CD14-positive monocyte (primary cell): ENCODE measurements around the gene DDX39A. TPM values are rescaled to one million over a fixed set of nuclear protein-coding genes. Genes with fewer than 3 reads are reported as not detected.

Experiments
- DNase-seq, 3 donors: peaks; one replicate each; pipeline ENCODE4 v3.0.0-alpha.2; 2011 to 2022
- H2AFZ ChIP-seq: 2 replicates; pipeline ENCODE4 v1.6.0; 2012; ENCODE audit warnings: mild to moderate bottlenecking, low read depth, low read length, inconsistent platforms; ENCODE audit not compliant: insufficient read depth, poor library complexity, severe bottlenecking
- H3K27ac ChIP-seq, 2 donors: 1 replicate in 1 of 2; 2 replicates in 1 of 2; pipeline ENCODE4 v1.5.1; 2012 to 2013; ENCODE audit warnings: low read length in 2 of 2, control low read depth in 1 of 2, inconsistent platforms in 1 of 2, low read depth in 1 of 2, mild to moderate bottlenecking in 1 of 2
- H3K27me3 ChIP-seq, 2 donors: one replicate each; pipeline versions ENCODE4 v1.6.0 to v1.6.1; 2011 to 2013; ENCODE audit warnings: low read length in 2 of 2; ENCODE audit not compliant: control insufficient read depth in 2 of 2, insufficient read depth in 2 of 2
- H3K36me3 ChIP-seq, 2 donors: replicated peaks in 1 of 2; 1 replicate in 1 of 2; 2 replicates in 1 of 2; pipeline versions ENCODE4 v1.5.1 to v1.6.1; 2012 to 2013; ENCODE audit warnings: low read length in 2 of 2, control low read depth in 1 of 2, inconsistent platforms in 1 of 2, mild to moderate bottlenecking in 1 of 2; ENCODE audit not compliant: insufficient read depth in 2 of 2, control insufficient read depth in 1 of 2
- H3K4me1 ChIP-seq, 2 donors: 1 replicate in 1 of 2; 2 replicates in 1 of 2; pipeline versions ENCODE4 v1.5.1 to v1.6.1; 2012 to 2013; ENCODE audit warnings: low read length in 2 of 2, control low read depth in 1 of 2, inconsistent platforms in 1 of 2, mild to moderate bottlenecking in 1 of 2, moderate library complexity in 1 of 2; ENCODE audit not compliant: insufficient read depth in 2 of 2, control insufficient read depth in 1 of 2
- H3K4me2 ChIP-seq: replicated peaks from 2 replicates; pipeline ENCODE3; 2012; ENCODE audit warnings: low read length, moderate library complexity, mild to moderate bottlenecking; ENCODE audit not compliant: poor library complexity, severe bottlenecking; ENCODE audit errors: extremely low read depth
- H3K4me3 ChIP-seq, 3 experiments: fragments of 200-600 bp in 1 of 3; sonication (generic) in 1 of 3; replicated peaks in 1 of 3; 1 replicate in 2 of 3; 2 replicates in 1 of 3; pipeline ENCODE4 v1.5.1; 2011 to 2013; ENCODE audit warnings: low read length in 3 of 3, mild to moderate bottlenecking in 3 of 3, control low read depth in 2 of 3, low read depth in 2 of 3, inconsistent platforms in 1 of 3, moderate library complexity in 1 of 3
- H3K79me2 ChIP-seq: 2 replicates; pipeline ENCODE4 v1.6.0; 2012; ENCODE audit warnings: mild to moderate bottlenecking, control low read depth, inconsistent platforms, low read length, moderate library complexity; ENCODE audit not compliant: insufficient read depth
- H3K9ac ChIP-seq: 2 replicates; pipeline ENCODE4 v1.6.0; 2017; ENCODE audit warnings: low read length, mild to moderate bottlenecking; ENCODE audit not compliant: insufficient read depth, poor library complexity, severe bottlenecking
- H3K9me3 ChIP-seq, 2 donors: replicated peaks in 1 of 2; 1 replicate in 1 of 2; 2 replicates in 1 of 2; pipeline versions ENCODE4 v1.5.1 to v1.6.1; 2012 to 2013; ENCODE audit warnings: low read length in 2 of 2, control low read depth in 1 of 2; ENCODE audit not compliant: control insufficient read depth in 1 of 2, insufficient read depth in 1 of 2
- H4K20me1 ChIP-seq: 2 replicates; pipeline ENCODE4 v1.6.0; 2012; ENCODE audit warnings: mild to moderate bottlenecking, low read length, control low read depth, moderate library complexity; ENCODE audit not compliant: insufficient read depth
- H3K27ac Mint-ChIP-seq, 7 donors: one replicate each; pipeline ENCODE4 v1.8.0; 2020; ENCODE audit warnings: mild to moderate bottlenecking in 7 of 7, mixed read lengths in 7 of 7, moderate library complexity in 6 of 7, inconsistent platforms in 2 of 7
- H3K27me3 Mint-ChIP-seq, 3 donors: one replicate each; pipeline ENCODE4 v1.8.0; 2021 to 2022; ENCODE audit warnings: low read depth in 3 of 3, mild to moderate bottlenecking in 3 of 3, mixed read lengths in 3 of 3, moderate library complexity in 3 of 3, inconsistent platforms in 1 of 3
- H3K36me3 Mint-ChIP-seq, 2 donors: one replicate each; pipeline ENCODE4 v1.8.0; 2020; ENCODE audit warnings: mixed read lengths in 2 of 2, inconsistent platforms in 1 of 2, mild to moderate bottlenecking in 1 of 2
- H3K4me1 Mint-ChIP-seq: one replicate; pipeline ENCODE4 v1.8.0; 2020; ENCODE audit warnings: mild to moderate bottlenecking, mixed read lengths
- H3K4me3 Mint-ChIP-seq, 2 donors: one replicate each; pipeline ENCODE4 v1.8.0; 2020; ENCODE audit warnings: mild to moderate bottlenecking in 2 of 2, mixed read lengths in 2 of 2, moderate library complexity in 1 of 2
- H3K9me3 Mint-ChIP-seq, 7 donors: one replicate each; pipeline ENCODE4 v1.8.0; 2020 to 2022; ENCODE audit warnings: mixed read lengths in 7 of 7, mild to moderate bottlenecking in 6 of 7, moderate library complexity in 6 of 7, inconsistent platforms in 2 of 7
- CTCF ChIP-seq: fragments of 200-600 bp; IDR thresholded peaks from one replicate; pipeline ENCODE4 v1.8.0; 2022; ENCODE audit warnings: antibody characterized with exemption, mild to moderate bottlenecking
- WGBS: methylation state at CpG from one replicate; pipeline ENCODE4 v1.1.5; 2013; ENCODE audit warnings: missing lambda C conversion rate; ENCODE audit not compliant: insufficient coverage; 5-methylcytosine and 5-hydroxymethylcytosine counted together
- intact Hi-C, 2 donors: fragments of 100-400 bp; cut with micrococcal nuclease; formaldehyde crosslinking; loops; one replicate each; pipeline versions ENCODE4 v1.15.0 to v1.15.1; 2023
- polyA plus RNA-seq, 3 donors: library from polyadenylated mRNA; depleted of rRNA in 1 of 3; unstranded in 2 of 3; stranded (reverse) in 1 of 3; fragments of 300-500 nt in 2 of 3; fragments of >200 nt in 1 of 3; fragmentation: Illumina TruSeq in 2 of 3; gene quantifications; 1 replicate in 2 of 3; 2 replicates in 1 of 3; pipeline ENCODE4 v1.2.3, GENCODE V29; 2012 to 2021

The DDX39A gene
- polyA plus RNA-seq, 3 donors = 78.7 to 187 (median 83.5) TPM

GRCh38 chr19:14412324-14412995, 6.7 kb downstream of the DDX39A start:
- peaks cover 59 to 66% of the 10 kb centered on the region in 2 donors for H3K36me3 ChIP-seq
- TF ChIP-seq CTCF = no peak
- no peaks in the 10 kb centered on the region for H3K9me3 ChIP-seq
- H3K79me2 ChIP-seq = peaks cover 93% of the 10 kb centered on the region
- peak overlapping the region in 3 of 7 donors; percentile 18 to 72 (median 53) for H3K27ac Mint-ChIP-seq
- peaks cover 29% of the 10 kb centered on the region for H3K4me1 Mint-ChIP-seq
- no peak overlapping the region for H3K9ac ChIP-seq
- no peak overlapping the region for H3K4me3 Mint-ChIP-seq
- peaks cover 100% of the 10 kb centered on the region for H4K20me1 ChIP-seq
- no peak overlapping the region for H3K4me3 ChIP-seq
- no peak for DNase-seq
- H3K27me3 ChIP-seq = no peaks in the 10 kb centered on the region
- WGBS = 89% methylated on average over 20 of the region's 25 CpGs
- peaks cover 0 to 12% (median 0%) of the 10 kb centered on the region in 3 donors for H3K27me3 Mint-ChIP-seq
- peaks cover 56 to 73% of the 10 kb centered on the region in 2 donors for H3K36me3 Mint-ChIP-seq
- no peak overlapping the region for H2AFZ ChIP-seq
- no peak overlapping the region for H3K27ac ChIP-seq
- H3K9me3 Mint-ChIP-seq = no peaks in the 10 kb centered on the region
- H3K4me1 ChIP-seq = peaks cover 16 to 23% of the 10 kb centered on the region in 2 donors
- intact Hi-C loops = no loop called here
- no peak overlapping the region for H3K4me2 ChIP-seq

- intact Hi-C loops = no loop called here
- no peak for TF ChIP-seq CTCF
- peaks cover 0 to 10% (median 0%) of the 10 kb centered on the region in 3 donors for H3K27me3 Mint-ChIP-seq
- WGBS = 92% methylated on average over 8 of the region's 8 CpGs
- H3K27ac ChIP-seq = no peak overlapping the region
- DNase-seq = no peak
- H3K4me3 ChIP-seq = no peak overlapping the region
- peaks cover 60 to 78% of the 10 kb centered on the region in 2 donors for H3K36me3 Mint-ChIP-seq
- H3K79me2 ChIP-seq = peaks cover 91% of the 10 kb centered on the region
- no peaks in the 10 kb centered on the region for H3K9me3 Mint-ChIP-seq
- peaks cover 65 to 72% of the 10 kb centered on the region in 2 donors for H3K36me3 ChIP-seq
- peaks cover 100% of the 10 kb centered on the region for H4K20me1 ChIP-seq
- H3K27ac Mint-ChIP-seq = peak overlapping the region in 5 of 7 donors; percentile 8 to 57 (median 50)
- no peak overlapping the region for H2AFZ ChIP-seq
- H3K4me1 ChIP-seq = peaks cover 10 to 17% of the 10 kb centered on the region in 2 donors
- no peaks in the 10 kb centered on the region for H3K27me3 ChIP-seq
- H3K9me3 ChIP-seq = no peaks in the 10 kb centered on the region
- no peak overlapping the region for H3K4me3 Mint-ChIP-seq
- no peak overlapping the region for H3K4me2 ChIP-seq
- H3K9ac ChIP-seq = no peak overlapping the region
- peaks cover 25% of the 10 kb centered on the region for H3K4me1 Mint-ChIP-seq
Measured at GRCh38 chr19:14411938-14412245, 7.2 kb downstream of the DDX39A start.
